Cardiac fibroblast (primary cell): ENCODE measurements around the gene SNRPD3.

Experiments
- DNase-seq, 2 donors: peaks; one replicate each; pipeline versions ENCODE4 v3.0.0 to v3.0.0-alpha.2; 2010; ENCODE audit warnings: low read depth in 2 of 2
- H3K4me3 ChIP-seq, 2 donors: replicated peaks in 1 of 2; 1 replicate in 1 of 2; 2 replicates in 1 of 2; pipeline ENCODE4 v1.5.1; 2011; ENCODE audit warnings: low read depth in 2 of 2, low read length in 2 of 2, mild to moderate bottlenecking in 2 of 2, moderate library complexity in 1 of 2
- TF ChIP-seq, protein P1 (sequence below): IDR thresholded peaks from one replicate; pipeline ENCODE4 v1.5.1; 2011; ENCODE audit warnings: low read depth, mild to moderate bottlenecking, low read length, inconsistent platforms

Gene SNRPD3

GRCh38 chr22:24513378-24514240, 42.2 kb upstream of the SNRPD3 start:
- TF ChIP-seq, protein P1, sequence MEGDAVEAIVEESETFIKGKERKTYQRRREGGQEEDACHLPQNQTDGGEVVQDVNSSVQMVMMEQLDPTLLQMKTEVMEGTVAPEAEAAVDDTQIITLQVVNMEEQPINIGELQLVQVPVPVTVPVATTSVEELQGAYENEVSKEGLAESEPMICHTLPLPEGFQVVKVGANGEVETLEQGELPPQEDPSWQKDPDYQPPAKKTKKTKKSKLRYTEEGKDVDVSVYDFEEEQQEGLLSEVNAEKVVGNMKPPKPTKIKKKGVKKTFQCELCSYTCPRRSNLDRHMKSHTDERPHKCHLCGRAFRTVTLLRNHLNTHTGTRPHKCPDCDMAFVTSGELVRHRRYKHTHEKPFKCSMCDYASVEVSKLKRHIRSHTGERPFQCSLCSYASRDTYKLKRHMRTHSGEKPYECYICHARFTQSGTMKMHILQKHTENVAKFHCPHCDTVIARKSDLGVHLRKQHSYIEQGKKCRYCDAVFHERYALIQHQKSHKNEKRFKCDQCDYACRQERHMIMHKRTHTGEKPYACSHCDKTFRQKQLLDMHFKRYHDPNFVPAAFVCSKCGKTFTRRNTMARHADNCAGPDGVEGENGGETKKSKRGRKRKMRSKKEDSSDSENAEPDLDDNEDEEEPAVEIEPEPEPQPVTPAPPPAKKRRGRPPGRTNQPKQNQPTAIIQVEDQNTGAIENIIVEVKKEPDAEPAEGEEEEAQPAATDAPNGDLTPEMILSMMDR: no peak
- no peak overlapping the region for H3K4me3 ChIP-seq
- no peak for DNase-seq

DNA sequence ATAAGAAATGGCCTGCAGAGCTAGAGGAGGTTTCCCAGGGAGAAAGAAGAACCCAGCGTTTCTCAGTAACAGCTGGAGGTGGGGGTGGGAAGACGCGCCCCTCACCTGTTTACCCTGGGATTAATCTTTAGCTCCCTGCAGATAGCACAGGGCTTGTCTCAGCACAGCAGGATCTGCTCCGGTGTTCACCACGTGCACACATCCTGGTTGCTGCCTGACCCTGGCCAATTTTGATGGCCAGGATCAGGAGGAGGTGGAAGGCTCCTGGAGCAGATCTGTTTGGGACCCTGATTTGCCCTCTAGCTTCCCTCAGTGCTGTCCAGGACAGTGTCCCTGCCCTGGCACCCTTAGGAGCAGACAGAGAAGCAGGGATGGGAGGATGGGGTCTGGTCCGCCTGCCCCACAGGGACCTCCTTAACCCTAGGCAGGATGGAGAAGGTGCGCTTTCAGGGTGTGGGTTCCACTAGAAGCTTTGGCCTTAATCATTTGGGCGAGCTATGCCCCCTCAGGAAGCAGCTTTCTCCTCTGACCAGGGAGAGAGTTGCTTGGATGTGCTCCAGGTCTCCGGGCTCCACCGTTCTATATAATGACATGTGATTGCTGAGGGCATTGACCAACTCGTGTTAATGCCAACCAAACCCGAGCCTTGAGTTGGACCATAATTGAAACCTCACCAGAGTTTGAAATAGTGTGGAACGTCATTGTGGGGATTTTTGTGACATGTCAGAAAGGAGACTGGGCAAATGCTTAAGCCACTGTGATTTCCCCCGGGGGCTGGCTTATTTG, 41.4 kb upstream of the SNRPD3 start:
- TF ChIP-seq, protein P1: no peak
- no peak overlapping the region for H3K4me3 ChIP-seq
- DNase-seq: no peak

GRCh38 chr22:24515027-24515338, 40.8 kb upstream of the SNRPD3 start:
- DNase-seq: no peak
- H3K4me3 ChIP-seq: no peak overlapping the region
- TF ChIP-seq, protein P1: no peak

DNA sequence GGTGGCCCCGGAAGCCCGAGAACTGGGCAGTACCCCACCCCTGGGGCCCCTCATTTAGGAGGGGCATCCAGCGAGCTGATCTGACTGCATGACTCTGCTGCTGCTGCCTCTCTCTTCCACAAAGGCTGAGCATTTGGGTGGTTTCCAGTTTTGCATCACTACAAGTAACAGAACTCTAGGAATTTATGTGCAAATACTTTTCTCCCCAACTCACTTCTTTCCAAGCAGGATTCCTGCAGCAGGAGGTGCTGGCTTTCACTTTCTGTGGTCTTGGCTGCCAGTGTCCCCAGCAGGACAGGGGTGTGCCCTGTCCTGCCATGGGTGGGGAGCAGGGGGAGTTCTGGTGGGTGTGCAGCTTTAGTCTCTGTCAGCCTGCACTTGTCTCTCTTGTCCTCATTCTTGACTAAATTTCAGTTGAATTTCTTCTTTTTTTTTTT, 39.5 kb upstream of the SNRPD3 start:
- DNase-seq: peak; percentile 91 to 93
- no peak overlapping the region for H3K4me3 ChIP-seq
- TF ChIP-seq, protein P1: peak; percentile 8

- TF ChIP-seq, protein P1: no peak
- no peak for DNase-seq
- H3K4me3 ChIP-seq: no peak overlapping the region
Measured at GRCh38 chr22:24517446-24517845, 38.4 kb upstream of the SNRPD3 start.

DNA sequence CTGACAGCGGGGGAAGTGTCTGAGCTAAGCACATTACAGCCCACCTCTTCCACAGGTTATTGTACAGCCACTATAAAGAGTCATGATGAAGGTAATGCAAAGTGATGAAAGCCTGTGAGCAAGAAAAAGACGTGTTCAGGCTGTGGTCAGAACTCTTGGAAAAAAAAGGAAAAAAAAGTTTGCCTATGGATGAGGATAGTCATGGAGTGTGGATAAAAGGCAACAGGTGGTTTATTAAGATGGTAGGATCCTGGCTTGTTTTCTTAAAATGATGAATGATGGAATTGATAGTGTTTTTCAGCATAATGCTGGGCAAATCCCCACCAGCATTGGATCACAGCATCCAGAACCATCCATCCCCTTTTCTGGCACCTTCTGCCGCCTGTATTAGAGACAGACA, 37.6 kb upstream of the SNRPD3 start:
- TF ChIP-seq, protein P1: no peak
- H3K4me3 ChIP-seq: no peak overlapping the region
- DNase-seq: no peak
